Esophagus squamous epithelium (tissue), 4 donors: ENCODE results near the gene APC.

ENCODE experiments used
- POLR2A ChIP-seq, 4 donors: fragments of 450-650 bp; IDR thresholded peaks; one replicate each; pipeline ENCODE4 v1.6.1; 2017; ENCODE audit warnings: antibody characterized with exemption in 4 of 4, mild to moderate bottlenecking in 4 of 4, moderate library complexity in 3 of 4
- TF ChIP-seq, protein P1 (sequence below), 6 experiments: fragments of 450-650 bp in 4 of 6; fragments of 200-600 bp in 2 of 6; sonication (generic) in 2 of 6; IDR thresholded peaks; one replicate each; pipeline ENCODE4 v1.5.1; 2016 to 2019; ENCODE audit warnings: antibody characterized with exemption in 6 of 6, mild to moderate bottlenecking in 4 of 6, moderate library complexity in 4 of 6

DNA sequence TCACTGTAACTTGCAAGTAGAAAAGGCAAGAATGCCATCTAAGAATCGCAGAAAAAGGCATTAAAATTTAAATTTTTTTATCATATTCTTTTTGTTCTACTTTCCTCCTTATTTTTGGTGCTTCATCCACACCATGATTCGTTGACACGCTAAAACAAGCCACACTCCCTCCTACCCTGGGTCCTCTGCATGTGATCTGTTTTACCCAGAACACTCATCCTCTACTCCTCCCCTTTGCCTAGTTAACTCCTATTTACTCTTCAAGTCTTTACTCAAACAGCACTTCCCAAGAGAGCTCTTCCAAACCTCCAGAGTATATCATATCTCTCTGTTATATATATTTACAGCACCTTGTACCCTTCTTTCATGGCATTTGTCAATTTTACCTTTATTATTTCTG is 62.0 kb downstream of the APC start:
- TF ChIP-seq, protein P1, sequence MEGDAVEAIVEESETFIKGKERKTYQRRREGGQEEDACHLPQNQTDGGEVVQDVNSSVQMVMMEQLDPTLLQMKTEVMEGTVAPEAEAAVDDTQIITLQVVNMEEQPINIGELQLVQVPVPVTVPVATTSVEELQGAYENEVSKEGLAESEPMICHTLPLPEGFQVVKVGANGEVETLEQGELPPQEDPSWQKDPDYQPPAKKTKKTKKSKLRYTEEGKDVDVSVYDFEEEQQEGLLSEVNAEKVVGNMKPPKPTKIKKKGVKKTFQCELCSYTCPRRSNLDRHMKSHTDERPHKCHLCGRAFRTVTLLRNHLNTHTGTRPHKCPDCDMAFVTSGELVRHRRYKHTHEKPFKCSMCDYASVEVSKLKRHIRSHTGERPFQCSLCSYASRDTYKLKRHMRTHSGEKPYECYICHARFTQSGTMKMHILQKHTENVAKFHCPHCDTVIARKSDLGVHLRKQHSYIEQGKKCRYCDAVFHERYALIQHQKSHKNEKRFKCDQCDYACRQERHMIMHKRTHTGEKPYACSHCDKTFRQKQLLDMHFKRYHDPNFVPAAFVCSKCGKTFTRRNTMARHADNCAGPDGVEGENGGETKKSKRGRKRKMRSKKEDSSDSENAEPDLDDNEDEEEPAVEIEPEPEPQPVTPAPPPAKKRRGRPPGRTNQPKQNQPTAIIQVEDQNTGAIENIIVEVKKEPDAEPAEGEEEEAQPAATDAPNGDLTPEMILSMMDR (IDR thresholded peaks at IDR 0.05) = no peak
- TF ChIP-seq POLR2A (IDR thresholded peaks at IDR 0.05) = no peak
